GM21619 (cell line): ENCODE data around the gene AFDN.
"Not testable (repeated sequence)": the region's sequence is repeated elsewhere in the genome, so short reads cannot be mapped to it uniquely, and the experiment has no call there.

Experiments used
- ATAC-seq: cut with Tn5 transposase; IDR thresholded peaks from one replicate; pipeline ENCODE4 v1.9.1; 2021; ENCODE audit not compliant: unreplicated experiment

Gene AFDN

DNA sequence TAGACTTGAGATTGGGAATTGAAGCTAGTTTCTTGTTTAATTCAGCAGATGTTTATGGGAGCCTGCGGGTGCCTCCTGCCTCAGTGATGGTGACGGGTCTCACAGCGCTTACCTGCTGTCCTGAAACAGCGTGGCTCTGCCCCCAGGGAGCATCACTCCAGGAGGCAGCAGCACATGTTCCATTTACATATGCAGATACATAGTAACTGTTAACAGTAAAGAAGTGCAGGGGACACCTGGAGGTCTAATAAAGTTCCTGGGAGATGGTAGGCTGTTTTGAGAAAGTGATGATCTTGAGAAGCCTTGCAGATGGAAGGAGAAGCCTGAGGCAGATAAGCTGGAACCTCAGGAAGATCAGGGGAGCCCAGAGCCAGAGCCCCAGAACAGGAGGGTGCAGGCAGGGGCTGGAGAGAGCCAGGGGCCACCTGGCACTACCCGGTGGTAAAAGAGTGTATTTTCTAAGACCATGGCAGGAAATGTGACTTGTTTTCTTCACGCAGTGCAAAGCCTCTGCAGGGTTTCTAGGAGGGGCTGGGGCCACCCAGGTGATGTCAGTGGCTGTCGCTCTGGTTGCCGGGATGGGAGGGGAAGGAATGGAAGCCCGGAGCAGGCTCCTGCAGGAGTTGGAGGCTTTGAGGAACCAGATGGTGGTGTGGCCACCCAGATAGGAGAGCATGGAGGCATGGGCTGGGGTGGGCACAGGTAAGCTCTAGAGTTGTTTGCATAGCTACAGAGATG, 146.6 kb downstream of the AFDN start:
- no peak for ATAC-seq

DNA sequence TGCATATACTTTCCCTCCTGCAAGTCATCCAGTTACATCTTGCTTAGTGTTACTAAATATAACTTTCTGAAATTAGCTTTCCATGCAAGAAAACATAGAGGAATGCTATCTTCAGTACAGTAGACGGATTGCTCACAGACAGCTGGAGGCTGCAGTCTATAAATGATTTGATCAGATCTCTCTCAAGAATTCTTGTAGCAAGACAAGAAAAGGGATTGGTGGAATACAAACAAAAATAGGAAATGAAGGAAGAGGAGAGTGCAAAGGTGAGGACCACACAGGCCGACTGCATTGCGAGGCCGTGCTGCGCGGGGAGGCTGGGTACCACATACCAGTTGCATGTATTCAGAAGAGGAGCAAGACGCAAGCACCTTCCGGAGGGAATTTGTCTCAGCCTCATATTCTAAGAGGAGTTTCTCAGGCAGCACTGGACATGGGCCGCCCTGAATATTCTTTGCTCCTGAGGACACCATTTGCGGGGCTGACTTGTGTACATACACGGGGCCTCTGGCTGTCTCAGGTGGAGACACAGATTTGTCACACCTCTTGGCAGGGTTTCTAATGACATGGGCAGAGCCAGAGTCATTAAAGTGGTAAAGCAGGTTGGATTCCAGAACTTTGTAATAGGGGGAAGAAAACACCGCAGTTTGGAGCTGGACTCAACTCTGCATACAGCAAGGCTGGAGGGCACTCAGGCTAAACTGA, 148.1 kb downstream of the AFDN start:
- ATAC-seq = no peak

DNA sequence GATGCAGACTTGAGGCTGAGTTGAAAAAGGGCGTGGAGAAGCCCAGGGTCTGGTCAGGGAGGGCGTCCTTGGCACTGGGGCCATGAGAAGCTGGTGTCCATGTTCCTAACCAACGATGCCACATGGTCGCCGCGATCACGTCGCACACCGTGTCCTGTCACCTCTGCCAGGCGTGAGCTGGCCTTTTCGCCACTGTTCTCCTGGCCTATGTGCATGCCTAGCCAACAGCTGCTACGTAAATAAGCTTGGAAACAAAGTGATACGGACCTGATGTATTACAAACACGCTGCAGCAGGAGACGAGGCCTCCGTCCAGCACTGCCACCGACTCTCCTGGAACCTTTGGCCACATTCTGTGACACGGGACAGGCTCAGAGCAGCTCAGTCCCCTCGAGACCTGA, 148.7 kb downstream of the AFDN start:
- no peak for ATAC-seq

DNA sequence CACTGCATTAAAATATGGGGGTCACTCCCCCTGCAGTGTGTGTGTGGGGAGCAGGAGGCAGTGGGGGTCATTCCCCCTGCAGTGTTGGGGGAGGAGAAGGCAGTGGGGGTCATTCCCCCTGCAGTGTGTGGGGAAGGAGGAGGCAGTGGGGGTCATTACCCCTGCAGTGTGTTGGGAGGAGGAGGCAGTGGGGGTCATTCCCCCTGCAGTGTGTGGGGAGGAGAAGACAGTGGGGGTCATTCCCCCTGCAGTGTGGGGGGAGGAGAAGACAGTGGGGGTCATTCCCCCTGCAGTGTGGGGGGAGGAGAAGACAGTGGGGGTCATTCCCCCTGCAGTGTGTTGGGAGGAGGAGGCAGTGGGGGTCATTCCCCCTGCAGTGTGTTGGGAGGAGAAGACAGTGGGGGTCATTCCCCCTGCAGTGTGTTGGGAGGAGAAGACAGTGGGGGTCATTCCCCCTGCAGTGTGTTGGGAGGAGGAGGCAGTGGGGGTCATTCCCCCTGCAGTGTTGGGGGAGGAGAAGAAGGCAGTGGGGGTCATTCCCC, 149.5 kb downstream of the AFDN start:
- not testable (repeated sequence) for ATAC-seq

DNA sequence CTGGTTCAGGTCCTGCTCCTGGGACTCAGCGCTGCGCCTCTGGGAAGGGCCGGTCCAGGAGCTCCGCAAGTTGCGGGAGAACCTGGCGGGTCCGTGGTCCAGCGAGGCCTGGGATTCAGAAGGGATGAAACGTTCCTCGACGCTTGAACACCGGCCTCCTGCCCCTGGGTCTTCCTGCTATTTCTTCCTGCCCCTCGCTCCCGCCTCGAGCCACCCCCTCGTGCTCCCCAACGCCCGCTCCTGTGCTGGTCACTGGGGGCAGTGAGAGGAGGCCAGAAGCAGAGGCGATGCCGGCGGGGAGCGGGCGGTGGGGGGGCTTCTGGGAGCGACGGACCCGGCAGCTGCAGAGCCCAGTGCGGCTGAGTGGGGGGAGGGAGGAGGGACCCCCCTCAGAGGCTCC, 150.0 kb downstream of the AFDN start:
- ATAC-seq = no peak

DNA sequence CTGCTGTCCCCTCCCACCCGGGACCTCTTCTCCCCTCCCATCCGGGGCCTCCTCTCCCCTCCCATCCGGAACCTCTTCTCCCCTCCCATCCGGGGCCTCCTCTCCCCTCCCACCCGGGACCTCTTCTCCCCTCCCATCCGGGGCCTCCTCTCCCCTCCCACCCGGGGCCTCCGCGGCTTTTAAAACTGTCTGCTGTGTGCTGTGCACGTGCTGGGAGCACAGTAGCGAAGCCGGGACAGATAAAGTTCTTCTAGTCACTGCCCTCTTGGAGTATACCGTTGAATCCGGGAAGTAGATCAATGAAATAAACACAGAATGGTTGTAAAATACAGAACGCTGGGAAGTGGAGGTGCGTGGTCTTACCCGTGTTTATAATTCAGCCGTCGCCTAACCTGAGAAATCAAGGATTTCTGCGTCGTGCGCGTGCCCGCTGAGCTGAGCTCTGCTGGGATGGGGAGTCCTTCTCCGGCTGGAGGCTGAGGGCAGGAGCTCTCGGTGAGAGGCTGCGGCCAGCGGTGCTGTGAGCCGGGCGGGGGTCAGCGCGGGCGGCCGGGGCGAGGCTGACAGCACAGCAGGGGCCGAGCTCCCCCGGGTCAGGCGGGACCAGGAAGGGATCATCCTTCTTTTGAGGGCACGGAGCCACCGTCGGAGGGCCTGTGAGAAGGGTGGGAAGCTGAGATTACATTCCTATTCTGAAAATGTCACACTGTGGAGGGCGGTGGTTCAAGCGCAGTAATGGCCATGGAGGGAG, 151.2 kb downstream of the AFDN start:
- no peak for ATAC-seq

DNA sequence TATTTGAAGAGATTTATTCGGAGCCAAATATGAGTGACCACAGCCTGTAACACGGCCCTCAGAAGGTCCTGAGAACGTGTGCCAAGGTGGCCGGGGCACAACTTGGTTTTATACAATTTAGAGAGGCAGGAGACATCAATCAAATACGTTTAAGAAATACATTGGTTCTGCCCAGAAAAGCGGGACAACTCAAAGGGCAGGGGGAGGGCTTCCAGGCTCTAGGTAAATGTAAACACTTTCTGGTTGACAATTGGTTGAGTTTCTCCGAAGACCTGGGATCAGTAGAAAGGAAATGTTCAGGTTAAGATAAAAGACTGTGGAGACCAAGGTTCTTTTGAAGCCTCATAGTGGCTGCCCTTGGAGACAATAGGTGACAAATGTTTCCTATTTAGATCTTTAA, 151.9 kb downstream of the AFDN start:
- ATAC-seq = no peak

DNA sequence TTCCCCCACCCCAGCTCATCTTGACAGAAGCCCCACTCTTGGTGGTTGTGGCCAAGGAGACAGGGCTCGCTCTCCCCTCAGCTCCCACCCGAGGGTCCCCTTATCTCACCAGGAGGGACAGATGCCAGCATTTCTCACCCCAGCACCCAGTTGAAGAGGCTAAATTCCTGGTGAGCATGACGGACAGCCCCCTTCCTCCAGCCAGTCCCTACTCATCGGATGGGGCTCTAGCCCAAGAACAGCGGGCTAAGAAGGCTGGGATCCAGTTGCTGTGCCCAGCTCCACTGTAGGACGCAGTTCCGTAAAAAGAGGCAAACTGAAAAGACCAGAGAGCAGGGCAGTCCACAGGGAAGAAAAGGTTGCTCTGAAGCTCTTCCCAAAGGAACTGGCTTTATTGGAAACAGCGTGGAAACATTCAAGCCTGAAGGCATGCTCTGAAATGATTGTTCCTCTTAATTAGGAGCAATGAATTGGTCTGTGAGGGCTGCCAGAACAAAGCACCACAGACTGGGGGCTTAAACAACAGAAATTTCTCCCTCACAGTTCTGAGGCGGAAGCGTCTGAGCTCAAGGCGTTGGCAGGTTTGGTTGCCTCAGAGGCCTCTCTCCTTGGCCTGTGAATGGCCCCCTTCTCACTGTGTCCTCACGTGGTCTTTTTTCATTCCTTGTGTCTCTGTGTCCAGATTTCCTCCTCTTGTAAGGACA, 152.9 kb downstream of the AFDN start:
- no peak for ATAC-seq

DNA sequence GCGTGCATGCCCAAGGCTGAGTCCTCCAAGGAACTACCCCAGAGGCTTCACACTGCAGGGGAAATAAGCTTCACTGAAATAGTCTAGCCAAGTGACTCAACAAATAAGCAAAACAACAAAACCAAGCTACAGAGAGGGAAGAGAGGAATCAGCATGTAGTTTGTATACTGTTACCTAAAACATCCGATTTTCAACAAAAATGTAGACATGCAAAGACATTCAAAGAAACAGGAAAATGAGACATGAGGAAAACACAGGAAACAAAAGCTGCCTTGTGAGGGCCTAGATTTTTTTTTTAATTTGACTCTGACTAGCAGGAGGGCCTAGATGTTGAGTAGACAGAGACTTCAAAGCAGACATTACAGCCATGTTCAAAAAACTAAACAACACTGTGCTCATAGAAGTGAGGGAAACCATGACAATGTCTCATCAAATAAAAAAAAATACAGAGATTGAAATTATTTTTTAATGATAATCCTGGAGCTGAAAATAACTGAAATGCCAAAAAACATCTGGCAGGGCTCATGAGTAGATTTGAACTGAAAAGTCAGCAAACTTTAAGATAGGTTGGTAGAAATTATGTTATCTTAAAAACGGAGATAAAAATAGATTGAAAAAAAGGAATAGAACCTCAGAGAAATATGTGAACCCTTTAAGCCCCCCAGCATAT, 154.3 kb downstream of the AFDN start:
- ATAC-seq = no peak

DNA sequence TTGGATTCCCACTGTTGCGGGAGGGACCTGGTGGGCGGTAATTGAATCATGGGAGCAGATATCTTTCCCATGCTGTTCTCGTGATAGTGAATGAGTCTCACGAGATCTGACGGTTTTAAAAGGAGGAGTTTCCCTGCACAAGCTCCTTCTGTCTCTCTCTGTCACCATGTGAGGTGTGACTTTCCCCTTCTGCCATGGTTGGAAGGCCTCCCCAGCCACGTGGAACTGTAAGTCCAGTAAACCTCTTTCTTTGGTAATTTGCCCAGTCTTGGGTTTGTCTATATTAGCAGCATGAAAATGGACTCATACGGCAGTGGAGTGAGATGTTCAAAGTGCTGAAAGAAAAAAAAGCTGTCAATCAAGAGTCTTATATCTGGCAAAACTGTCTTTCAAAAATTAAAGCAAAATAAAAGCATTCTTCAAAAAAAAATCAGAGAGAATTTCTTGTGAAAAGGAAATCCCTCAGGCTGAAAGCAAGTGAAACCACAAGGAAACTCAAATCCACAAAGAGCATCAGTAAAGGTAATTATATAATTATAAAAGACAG, 155.3 kb downstream of the AFDN start:
- no peak for ATAC-seq

DNA sequence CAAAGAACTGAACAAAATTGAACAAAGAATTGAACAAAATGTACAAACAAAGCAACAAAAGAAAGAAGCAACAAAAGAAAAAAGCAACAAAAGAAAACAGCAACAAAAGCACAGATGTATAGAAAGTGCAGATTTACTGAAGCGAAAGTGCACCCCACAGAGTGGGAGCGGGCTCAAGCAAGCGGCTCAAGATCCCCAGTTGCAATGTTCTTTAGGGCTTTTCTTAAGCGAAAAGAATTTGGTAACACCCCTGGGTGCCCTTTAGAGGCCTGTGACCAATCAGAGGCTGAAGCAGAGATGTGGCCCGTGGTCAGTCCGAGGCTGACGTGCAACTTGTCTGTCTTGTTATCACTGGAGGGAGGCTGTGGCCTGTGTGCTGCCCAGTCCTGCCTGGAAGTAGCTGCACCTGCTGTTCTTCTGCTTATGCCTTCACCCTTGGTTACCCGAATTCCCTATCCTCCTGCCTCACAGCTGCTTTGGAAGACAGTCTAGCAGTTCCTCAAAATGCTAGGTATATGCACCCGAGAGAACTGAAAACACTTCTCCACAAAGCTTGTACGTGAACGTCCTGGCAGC, 157.5 kb downstream of the AFDN start:
- no peak for ATAC-seq

DNA sequence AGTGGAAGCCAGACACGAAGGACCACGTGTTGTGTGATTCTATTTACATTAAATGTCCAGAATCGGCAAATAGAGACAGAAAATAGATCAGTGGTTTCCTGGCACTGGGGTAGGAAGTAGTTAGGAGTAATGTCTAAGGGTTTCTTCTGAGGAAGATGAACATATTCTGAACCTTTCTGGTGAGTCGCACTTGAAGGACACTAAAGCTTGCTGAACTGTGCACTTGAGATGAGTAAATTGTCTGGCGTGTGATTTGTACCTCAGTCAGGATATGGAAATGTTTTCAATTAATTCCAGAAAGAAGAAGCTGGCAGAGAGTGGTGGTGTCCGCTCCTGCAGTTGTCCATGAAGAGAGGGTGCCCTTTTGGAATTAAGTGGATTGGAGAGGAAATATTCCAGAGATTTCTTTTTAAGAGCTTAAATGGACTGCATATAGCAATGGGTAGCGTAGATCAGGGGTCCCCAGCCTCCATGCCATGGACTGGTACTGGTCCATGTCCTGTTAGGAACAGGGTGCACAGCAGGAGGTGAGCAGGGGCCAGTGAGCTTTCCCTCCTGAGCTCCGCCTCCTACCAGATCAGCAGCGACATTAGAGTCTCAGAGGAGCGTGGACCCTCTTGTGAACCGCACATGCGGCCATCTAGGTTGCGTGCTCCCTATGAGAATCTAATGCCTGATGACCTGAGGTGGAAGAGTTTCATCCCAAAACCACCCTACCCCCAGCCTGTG, 158.3 kb downstream of the AFDN start:
- no peak for ATAC-seq

DNA sequence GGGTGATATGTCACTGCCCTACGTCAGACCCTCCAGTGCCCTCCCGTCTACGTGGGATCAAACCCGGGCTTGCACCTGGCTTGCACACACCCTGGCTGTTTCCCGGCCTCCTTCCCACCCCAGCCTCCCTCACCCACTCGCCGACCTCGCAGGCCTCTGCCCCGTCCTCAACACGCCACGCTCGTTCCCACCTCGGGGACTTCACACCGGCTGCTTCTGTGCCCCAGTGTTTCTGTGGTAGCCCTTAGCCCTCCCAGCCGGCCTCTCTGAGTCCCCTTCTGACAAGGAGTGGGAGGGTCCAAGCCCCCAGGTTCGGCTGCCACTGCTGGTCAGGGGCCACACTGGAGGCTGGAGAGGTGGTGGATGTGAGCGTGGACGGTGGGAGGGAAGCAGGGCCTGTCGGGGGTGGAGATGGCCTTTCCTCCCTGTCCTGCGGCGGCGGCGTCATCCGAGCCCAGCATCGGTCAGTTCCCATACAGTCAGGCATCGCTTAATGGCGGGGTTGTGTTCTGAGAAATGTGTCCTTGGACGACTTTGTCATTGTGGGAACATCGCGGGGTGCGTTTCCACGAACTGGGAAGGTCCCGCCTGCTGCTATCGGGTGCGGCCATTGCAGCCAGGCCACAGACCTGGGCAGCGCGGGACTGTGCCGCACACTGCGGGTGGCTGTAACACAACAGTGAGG, 159.3 kb downstream of the AFDN start:
- no peak for ATAC-seq

DNA sequence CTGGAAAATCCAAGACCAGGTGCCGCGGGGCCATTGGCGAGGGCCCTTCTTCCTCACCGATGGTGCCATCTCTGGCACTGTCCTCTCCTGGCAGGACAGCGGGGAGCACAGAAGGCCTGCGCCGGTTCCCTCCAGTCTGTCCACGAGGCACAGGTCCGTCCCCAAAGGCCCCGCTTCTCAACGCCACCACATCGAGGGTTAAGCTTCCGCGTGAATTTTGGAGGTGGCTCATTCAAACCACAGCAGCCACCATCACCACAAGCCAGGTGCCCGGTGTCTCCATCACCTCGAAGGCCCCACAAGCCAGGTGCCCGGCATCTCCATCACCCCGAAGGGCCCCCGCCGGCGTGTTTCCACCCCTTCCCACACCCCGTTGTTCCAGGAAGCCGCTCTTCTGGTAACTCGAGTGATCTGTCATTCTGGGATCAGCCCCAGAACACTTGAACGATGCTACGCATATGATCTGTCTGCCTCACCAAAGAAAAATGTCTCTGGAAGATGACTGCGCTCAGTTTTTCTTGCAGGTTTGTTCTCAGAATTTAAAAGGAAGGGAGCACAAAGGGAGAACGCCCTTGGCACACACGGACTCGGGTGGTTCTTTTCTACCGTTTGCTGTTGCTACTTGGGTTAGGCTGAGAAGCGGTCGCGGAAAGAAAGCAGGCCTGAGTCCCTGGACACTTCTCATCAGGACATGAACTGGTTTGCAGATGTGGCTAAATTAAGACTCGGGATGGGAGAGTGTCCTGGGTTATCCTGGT, 160.9 kb downstream of the AFDN start:
- ATAC-seq = no peak

DNA sequence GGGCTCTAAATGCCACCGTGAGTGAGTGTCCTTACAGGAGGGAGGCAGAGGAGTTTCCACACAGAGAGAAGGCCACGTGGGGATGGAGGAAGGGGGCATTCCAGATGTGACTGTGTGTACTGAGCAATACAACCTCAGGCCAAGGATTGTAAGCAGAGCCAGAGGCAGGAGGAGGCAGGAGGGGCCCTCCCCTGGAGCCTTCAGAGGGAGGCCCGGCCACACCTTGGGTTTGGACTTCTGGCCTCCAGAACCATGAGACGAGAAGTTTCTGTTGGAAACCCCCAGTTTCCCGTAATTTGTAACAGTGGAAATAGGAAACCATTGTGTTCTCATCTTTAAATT, 161.4 kb downstream of the AFDN start:
- no peak for ATAC-seq

DNA sequence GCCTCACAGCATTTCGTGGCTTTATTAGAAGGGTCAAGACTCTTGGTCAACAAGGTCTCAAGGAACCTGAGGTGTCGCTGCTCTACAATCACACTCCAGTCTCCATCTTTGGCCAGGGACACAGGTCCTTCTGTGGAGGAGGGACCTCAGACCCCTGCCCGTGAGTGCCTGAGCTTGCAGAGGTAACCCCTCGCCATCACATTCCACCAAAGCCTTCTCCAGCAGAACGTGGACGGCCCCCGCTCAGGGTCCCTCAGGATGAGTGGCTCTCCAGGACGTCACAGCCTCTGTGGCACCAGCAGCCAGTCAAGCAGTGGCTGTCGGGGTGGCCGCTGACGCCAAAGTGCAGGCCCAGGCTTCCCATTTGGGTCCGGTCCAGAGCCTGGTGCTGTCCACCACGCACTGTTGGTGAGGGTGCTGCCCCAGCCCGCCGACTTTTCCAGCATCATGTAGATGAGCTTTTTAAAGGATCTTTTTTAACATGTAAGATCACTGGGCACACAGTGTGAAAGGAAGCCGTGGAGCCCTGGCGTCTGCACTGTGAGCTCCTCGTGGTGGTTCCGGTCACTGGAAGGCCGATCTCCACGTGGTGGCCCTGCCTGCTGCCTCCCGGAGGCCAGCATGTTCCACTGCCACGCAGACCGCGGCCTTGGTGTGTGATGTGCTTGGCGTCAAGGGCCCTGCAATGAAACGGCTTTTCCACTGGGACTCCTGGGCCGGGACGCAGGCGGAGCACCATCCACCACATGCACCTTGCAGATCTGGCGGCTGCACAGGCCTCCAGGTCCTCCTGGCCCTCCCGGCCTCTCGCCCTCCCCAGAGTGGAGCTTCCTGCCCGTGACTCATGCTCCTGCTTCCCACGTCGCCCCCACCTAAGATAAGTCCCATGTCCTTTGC, 162.5 kb downstream of the AFDN start:
- no peak for ATAC-seq
